Measurements from ENCODE around the gene NR0B2.

The NR0B2 gene

GRCh38 chr1:26862781-26863684, 50.7 kb downstream of the NR0B2 start, which contains the start of gene SFN:
TSS of gene SFN (plus strand) at chr1:26863149. CDS start at chr1:26863213, 64 bp downstream.
- TF ChIP-seq TEAD4 (IDR thresholded peaks at IDR 0.05) (peak; percentile 47; the same call in 1 of the 2 replicates), CREB1 (IDR thresholded peaks at IDR 0.05; ENCODE audit: low read depth) (no peak), ZBTB7A (IDR thresholded peaks at IDR 0.05; ENCODE audit: low read depth) (peak; percentile 22; the same call in 1 of the 2 replicates), NFIC (IDR thresholded peaks at IDR 0.05) (peak; percentile 99), REST (IDR thresholded peaks at IDR 0.05; ENCODE audit: low read depth) (no peak), MAX (IDR thresholded peaks at IDR 0.05) (peak; percentile 71; the same call in 1 of the 2 replicates), EGR1 (IDR thresholded peaks at IDR 0.05) (no peak), CEBPB (IDR thresholded peaks at IDR 0.05) (no peak), USF1 (IDR thresholded peaks at IDR 0.05) (peak; percentile 61), TCF12 (IDR thresholded peaks at IDR 0.05; ENCODE audit: low read depth) (peak; percentile 94), RAD21 (IDR thresholded peaks at IDR 0.05; ENCODE audit: low read depth) (peak; percentile 39; the same call in 1 of the 2 replicates), EP300 (IDR thresholded peaks at IDR 0.05; ENCODE audit: borderline replicate concordance) (peak; percentile 71; the same call in 1 of the 2 replicates), TAF1 (IDR thresholded peaks at IDR 0.05; ENCODE audit: low read depth) (0 out of 2 replicates have a peak, but pooled peaks have one; percentile 58), FOXM1 (IDR thresholded peaks at IDR 0.05; ENCODE audit: borderline replicate concordance, low read depth) (peak; percentile 63; the same call in 1 of the 2 replicates), YY1 (IDR thresholded peaks at IDR 0.05; ENCODE audit: low read depth) (no peak)

GRCh38 chr1:26861889-26862378, 51.8 kb downstream of the NR0B2 start:
- TF ChIP-seq REST (IDR thresholded peaks at IDR 0.05; ENCODE audit: low read depth) (no peak), FOXM1 (IDR thresholded peaks at IDR 0.05; ENCODE audit: borderline replicate concordance, low read depth) (peak; percentile 63; the same call in 1 of the 2 replicates), TCF12 (IDR thresholded peaks at IDR 0.05; ENCODE audit: low read depth) (peak; percentile 81), USF1 (IDR thresholded peaks at IDR 0.05) (peak; percentile 42; the same call in 1 of the 2 replicates), YY1 (IDR thresholded peaks at IDR 0.05; ENCODE audit: low read depth) (0 out of 2 replicates have a peak, but pooled peaks have one; percentile 20), TEAD4 (IDR thresholded peaks at IDR 0.05) (peak; percentile 56; the same call in 1 of the 2 replicates), EGR1 (IDR thresholded peaks at IDR 0.05) (no peak), RAD21 (IDR thresholded peaks at IDR 0.05; ENCODE audit: low read depth) (no peak; the same call in 1 of the 2 replicates), CEBPB (IDR thresholded peaks at IDR 0.05) (no peak), NFIC (IDR thresholded peaks at IDR 0.05) (peak; percentile 58), ZBTB7A (IDR thresholded peaks at IDR 0.05; ENCODE audit: low read depth) (no peak; the same call in 1 of the 2 replicates), CREB1 (IDR thresholded peaks at IDR 0.05; ENCODE audit: low read depth) (no peak), EP300 (IDR thresholded peaks at IDR 0.05; ENCODE audit: borderline replicate concordance) (peak; percentile 63), TAF1 (IDR thresholded peaks at IDR 0.05; ENCODE audit: low read depth) (peak; percentile 38; the same call in 1 of the 2 replicates), MAX (IDR thresholded peaks at IDR 0.05) (peak; percentile 35)

Measured in Ishikawa (cell line).